Measurements from ENCODE around the gene BTD.

The BTD gene

GRCh38 chr3:15638193-15638890, 36.8 kb downstream of the BTD start:
- no peaks in the 10 kb centered on the region for H3K9me3 ChIP-seq (ENCODE audit: control insufficient read depth, insufficient read depth, low read length)
- TF ChIP-seq EZH2phosphoT487 (IDR thresholded peaks at IDR 0.05; ENCODE audit: borderline replicate concordance, low read length) (no peak), CTCF (IDR thresholded peaks at IDR 0.05; ENCODE audit: low read depth, low read length, poor library complexity, severe bottlenecking) (no peak)
- H3K4me1 ChIP-seq (ENCODE audit: control insufficient read depth, low read length) = peaks cover 6% of the 10 kb centered on the region
- no peaks in the 10 kb centered on the region for H3K9me2 ChIP-seq (replicated peaks; ENCODE audit: control insufficient read depth, low read length)
- H3K27me3 ChIP-seq (ENCODE audit: control insufficient read depth, low read length) = no peaks in the 10 kb centered on the region
- no peak overlapping the region for H3K4me3 ChIP-seq (ENCODE audit: low read length)
- H3K79me2 ChIP-seq (ENCODE audit: control insufficient read depth, low read length) = no peaks in the 10 kb centered on the region
- H4K20me1 ChIP-seq (ENCODE audit: control insufficient read depth, insufficient read depth, low read depth, low read length) = no peaks in the 10 kb centered on the region
- H3K27ac ChIP-seq (ENCODE audit: low read depth, low read length) = no peak overlapping the region
- H3K36me3 ChIP-seq (ENCODE audit: control insufficient read depth, low read length) = no peaks in the 10 kb centered on the region
- H3K4me2 ChIP-seq (ENCODE audit: low read length) = no peak overlapping the region
- H3F3A ChIP-seq (ENCODE audit: control insufficient read depth, insufficient read depth) = no peaks in the 10 kb centered on the region

GRCh38 chr3:15638891-15639262, 37.3 kb downstream of the BTD start:
- Histone ChIP-seq H3K4me2 (ENCODE audit: low read length) (no peak overlapping the region), H3K79me2 (ENCODE audit: control insufficient read depth, low read length) (no peaks in the 10 kb centered on the region), H3K9me3 (ENCODE audit: control insufficient read depth, insufficient read depth, low read length) (no peaks in the 10 kb centered on the region), H3K4me3 (ENCODE audit: low read length) (no peak overlapping the region), H3K27me3 (ENCODE audit: control insufficient read depth, low read length) (no peaks in the 10 kb centered on the region), H3K9me2 (replicated peaks; ENCODE audit: control insufficient read depth, low read length) (no peaks in the 10 kb centered on the region), H3K36me3 (ENCODE audit: control insufficient read depth, low read length) (no peaks in the 10 kb centered on the region), H3K27ac (ENCODE audit: low read depth, low read length) (no peak overlapping the region), H3F3A (ENCODE audit: control insufficient read depth, insufficient read depth) (no peaks in the 10 kb centered on the region), H3K4me1 (ENCODE audit: control insufficient read depth, low read length) (peaks cover 6% of the 10 kb centered on the region), H4K20me1 (ENCODE audit: control insufficient read depth, insufficient read depth, low read depth, low read length) (no peaks in the 10 kb centered on the region)
- no peak for TF ChIP-seq CTCF (IDR thresholded peaks at IDR 0.05; ENCODE audit: low read depth, low read length, poor library complexity, severe bottlenecking)
- TF ChIP-seq EZH2phosphoT487 (IDR thresholded peaks at IDR 0.05; ENCODE audit: borderline replicate concordance, low read length) = no peak

DNA sequence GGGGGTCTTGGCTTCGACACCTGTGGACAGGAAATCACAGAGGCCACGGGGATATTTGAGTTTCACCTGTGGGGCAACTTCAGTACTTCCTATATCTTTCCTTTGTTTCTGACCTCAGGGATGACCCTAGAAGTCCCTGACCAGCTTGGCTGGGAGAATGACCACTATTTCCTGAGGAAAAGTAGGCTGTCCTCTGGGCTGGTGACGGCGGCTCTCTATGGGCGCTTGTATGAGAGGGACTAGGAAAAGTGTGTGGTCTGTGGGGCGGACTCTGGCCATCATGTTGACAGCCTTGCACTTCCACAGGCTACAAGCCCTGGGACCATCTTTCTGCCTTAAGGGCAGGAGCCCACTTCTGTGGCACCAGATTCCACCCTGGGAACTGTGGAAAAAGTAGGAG, 43.7 kb downstream of the BTD start:
- no peaks in the 10 kb centered on the region for H3K79me2 ChIP-seq (ENCODE audit: control insufficient read depth, low read length)
- no peaks in the 10 kb centered on the region for H3K9me3 ChIP-seq (ENCODE audit: control insufficient read depth, insufficient read depth, low read length)
- no peaks in the 10 kb centered on the region for H3K27me3 ChIP-seq (ENCODE audit: control insufficient read depth, low read length)
- no peaks in the 10 kb centered on the region for H4K20me1 ChIP-seq (ENCODE audit: control insufficient read depth, insufficient read depth, low read depth, low read length)
- no peak overlapping the region for H3K4me2 ChIP-seq (ENCODE audit: low read length)
- TF ChIP-seq CTCF (IDR thresholded peaks at IDR 0.05; ENCODE audit: low read depth, low read length, poor library complexity, severe bottlenecking) (no peak), EZH2phosphoT487 (IDR thresholded peaks at IDR 0.05; ENCODE audit: borderline replicate concordance, low read length) (no peak)
- H3F3A ChIP-seq (ENCODE audit: control insufficient read depth, insufficient read depth) = no peaks in the 10 kb centered on the region
- H3K36me3 ChIP-seq (ENCODE audit: control insufficient read depth, low read length) = no peaks in the 10 kb centered on the region
- peaks cover 21% of the 10 kb centered on the region for H3K4me1 ChIP-seq (ENCODE audit: control insufficient read depth, low read length)
- no peaks in the 10 kb centered on the region for H3K9me2 ChIP-seq (replicated peaks; ENCODE audit: control insufficient read depth, low read length)
- H3K4me3 ChIP-seq (ENCODE audit: low read length) = no peak overlapping the region
- H3K27ac ChIP-seq (ENCODE audit: low read depth, low read length) = no peak overlapping the region

All from DOHH2 (cell line).